Nucleus accumbens (tissue), 56 donors: Measurements from ENCODE around the gene BIK.

ENCODE experiments used
- DNase-seq, 56 donors: peaks; one replicate each; lab custom pipeline; 2025; lab: John Stamatoyannopoulos, UW

Gene BIK

GRCh38 chr22:43176090-43176489 is 65.5 kb downstream of the BIK start:
- no peak for DNase-seq

DNA sequence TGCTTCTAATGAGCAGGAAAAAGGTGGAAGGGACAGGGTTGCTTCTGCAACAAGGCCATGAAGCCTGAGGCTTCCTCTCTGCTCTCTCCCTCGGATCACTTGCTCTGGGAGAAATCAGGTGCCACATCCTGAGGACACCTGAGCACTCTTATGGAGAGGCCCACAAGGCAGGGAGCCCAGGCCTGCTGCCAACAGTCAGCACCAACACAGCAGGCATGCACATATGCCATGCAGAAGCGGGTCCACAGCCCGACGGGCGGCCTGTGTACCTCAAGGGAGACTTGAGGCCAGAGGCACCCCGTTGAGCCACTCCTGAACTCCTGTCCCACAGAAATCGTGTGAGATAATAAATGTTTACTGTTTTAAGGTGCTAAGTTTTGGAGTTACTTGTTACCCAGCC is 66.9 kb downstream of the BIK start:
- no peak for DNase-seq
